Vagina (tissue), 2 donors: ENCODE results near the gene R3HDM2.

Experiments used
- CTCF ChIP-seq, 3 experiments: fragments of 450-650 bp in 2 of 3; fragments of 200-600 bp in 1 of 3; sonication (generic) in 1 of 3; IDR thresholded peaks; one replicate each; pipeline ENCODE4 v1.5.1; 2017 to 2019; ENCODE audit warnings: antibody characterized with exemption in 3 of 3, mild to moderate bottlenecking in 2 of 3, moderate library complexity in 2 of 3
- POLR2A ChIP-seq, 2 donors: fragments of 450-650 bp; IDR thresholded peaks; one replicate each; pipeline ENCODE4 v1.6.1; 2017; ENCODE audit warnings: antibody characterized with exemption in 2 of 2, mild to moderate bottlenecking in 2 of 2, moderate library complexity in 2 of 2

- TF ChIP-seq CTCF (IDR thresholded peaks at IDR 0.05), result no peak
- no peak for TF ChIP-seq POLR2A (IDR thresholded peaks at IDR 0.05)
Measured at GRCh38 chr12:57419495-57419894, 11.3 kb downstream of the R3HDM2 start.
